ENCODE measurements around the gene LAMA2.
A peak's percentile ranks its signal among the peaks of the same experiment; 100 is the strongest.

LAMA2 gene

DNA sequence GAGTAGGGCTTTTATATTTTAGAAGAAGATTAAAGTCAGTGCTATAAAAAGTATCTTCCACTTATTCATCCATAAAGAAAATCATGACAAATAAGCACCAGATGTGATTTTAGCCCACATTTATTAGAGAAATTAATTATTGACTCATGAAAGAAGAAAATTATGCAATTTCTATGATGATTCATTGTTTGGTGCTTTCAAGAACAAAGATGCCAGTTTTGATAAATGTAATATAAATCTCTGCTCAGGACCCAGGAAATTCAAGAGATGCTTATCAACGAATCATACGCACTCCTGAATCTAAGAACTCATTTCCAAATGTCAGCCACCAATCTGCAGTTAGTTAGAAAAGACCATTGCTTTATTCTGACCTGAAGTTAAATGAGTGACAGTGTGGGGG lies 615.6 kb downstream of the LAMA2 start:
- no peak for DNase-seq (ENCODE audit: low spot score)
- in situ Hi-C loops (cut with MboI; ENCODE audit: low sequenced_read_pairs, unreplicated experiment), result no loop called here
- TF ChIP-seq, protein P1, sequence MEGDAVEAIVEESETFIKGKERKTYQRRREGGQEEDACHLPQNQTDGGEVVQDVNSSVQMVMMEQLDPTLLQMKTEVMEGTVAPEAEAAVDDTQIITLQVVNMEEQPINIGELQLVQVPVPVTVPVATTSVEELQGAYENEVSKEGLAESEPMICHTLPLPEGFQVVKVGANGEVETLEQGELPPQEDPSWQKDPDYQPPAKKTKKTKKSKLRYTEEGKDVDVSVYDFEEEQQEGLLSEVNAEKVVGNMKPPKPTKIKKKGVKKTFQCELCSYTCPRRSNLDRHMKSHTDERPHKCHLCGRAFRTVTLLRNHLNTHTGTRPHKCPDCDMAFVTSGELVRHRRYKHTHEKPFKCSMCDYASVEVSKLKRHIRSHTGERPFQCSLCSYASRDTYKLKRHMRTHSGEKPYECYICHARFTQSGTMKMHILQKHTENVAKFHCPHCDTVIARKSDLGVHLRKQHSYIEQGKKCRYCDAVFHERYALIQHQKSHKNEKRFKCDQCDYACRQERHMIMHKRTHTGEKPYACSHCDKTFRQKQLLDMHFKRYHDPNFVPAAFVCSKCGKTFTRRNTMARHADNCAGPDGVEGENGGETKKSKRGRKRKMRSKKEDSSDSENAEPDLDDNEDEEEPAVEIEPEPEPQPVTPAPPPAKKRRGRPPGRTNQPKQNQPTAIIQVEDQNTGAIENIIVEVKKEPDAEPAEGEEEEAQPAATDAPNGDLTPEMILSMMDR (IDR thresholded peaks at IDR 0.05; ENCODE audit: borderline replicate concordance, control extremely low read depth, extremely low read depth, insufficient read depth, missing control alignments), result no peak

DNA sequence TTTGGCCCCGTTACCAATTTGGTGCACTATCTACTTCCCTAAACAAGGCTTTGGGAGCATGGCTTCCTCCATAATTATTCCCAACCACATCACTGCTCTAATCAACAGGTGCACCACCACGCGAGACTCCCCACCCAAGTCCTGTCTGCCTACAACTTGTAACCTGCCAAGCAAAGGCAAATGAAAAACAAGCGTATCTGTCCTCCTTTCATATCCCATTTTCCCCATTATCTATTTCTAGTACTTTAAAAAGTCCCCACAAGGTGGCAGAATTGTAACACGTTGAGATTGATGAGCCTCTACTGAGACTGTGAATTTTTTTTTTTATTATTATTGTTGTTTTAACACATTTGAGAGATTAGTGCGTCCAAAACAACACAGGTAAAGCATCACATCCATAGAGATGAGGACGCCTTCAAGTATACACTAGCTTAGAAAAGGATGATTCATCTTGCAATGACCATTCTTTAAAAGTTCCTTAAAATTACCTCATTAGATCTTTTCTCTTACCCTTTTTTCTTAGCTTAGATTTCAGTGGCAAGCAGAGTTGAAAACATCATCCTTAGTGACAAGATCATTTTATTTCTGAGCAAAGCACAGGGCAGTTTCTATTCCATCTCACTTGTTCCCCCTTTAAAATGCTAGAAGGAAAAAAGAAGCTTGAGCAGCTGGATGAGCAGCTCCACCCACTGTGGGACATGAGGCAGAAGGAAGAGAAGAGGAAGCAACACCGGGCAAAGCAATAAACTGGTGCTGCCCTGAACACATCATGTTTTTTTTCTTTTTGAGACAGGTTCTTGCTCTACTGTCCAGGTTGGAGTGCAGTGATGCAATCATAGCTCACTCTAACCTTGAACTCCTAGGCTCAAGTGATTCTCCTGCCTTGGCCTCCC lies 616.3 kb downstream of the LAMA2 start:
- peak; percentile 26 for DNase-seq (ENCODE audit: low spot score)
- in situ Hi-C loops (cut with MboI; ENCODE audit: low sequenced_read_pairs, unreplicated experiment), result no loop called here
- TF ChIP-seq, protein P1 (IDR thresholded peaks at IDR 0.05; ENCODE audit: borderline replicate concordance, control extremely low read depth, extremely low read depth, insufficient read depth, missing control alignments), result peak; percentile 8

DNA sequence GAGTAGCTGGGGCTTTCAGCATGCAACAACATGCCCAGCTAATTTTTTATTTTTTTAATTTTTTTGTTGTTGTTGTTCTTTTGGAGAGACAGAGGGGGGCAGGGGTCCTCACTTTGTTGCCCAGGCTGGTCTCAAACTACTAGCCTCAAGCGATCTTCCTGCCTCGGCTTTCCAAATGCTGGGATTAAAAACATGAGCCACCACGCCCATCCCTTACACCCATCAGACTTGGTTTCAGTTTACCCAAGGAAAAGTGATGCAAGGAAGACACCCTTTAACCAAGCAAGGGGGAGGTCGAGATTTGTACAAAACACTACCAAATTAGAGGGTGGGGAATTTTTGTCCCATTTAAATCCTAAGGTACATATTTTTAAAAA lies 616.9 kb downstream of the LAMA2 start:
- DNase-seq (ENCODE audit: low spot score), result no peak
- TF ChIP-seq, protein P1 (IDR thresholded peaks at IDR 0.05; ENCODE audit: borderline replicate concordance, control extremely low read depth, extremely low read depth, insufficient read depth, missing control alignments), result no peak
- in situ Hi-C loops (cut with MboI; ENCODE audit: low sequenced_read_pairs, unreplicated experiment), result loop anchor here (10.0 kb wide), 1 partner anchor 245 kb away; no protein-coding TSS in a partner anchor

DNA sequence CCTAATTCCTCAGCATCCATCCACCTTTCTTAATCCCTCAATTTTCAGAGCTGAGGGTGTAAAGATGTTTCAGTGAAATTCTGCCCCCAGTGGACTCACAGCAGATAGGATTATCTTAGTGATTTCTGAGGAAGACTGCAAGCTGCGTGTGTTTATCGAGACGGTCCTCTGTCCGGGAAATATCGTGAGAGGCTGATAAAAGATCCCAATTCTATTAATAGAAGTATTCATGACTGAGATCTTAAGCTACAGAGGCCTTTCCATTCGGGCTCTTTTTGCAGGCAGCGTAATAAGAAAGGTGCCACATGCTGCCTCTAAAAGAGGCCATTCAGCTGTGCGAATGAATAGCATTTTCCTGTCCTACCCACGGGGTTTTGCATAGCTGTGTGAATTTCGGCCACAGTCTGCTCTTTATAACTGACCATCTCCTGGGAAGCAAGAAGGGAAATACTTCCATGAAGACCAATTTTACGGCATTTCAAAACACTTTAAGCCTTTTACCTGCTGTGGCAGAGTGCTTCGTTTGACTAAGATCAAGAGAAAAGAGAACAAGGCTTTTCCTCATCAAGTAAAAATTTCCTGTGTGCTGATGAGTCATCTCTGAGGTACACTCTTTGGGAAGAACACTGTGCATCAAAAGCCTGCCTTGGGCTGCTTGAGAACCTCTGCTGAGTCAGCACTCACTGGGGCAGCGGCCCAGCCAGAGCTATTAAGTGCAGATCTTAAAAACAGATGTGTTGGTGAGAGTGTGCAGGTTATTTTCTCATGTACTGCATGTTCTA lies 618.2 kb downstream of the LAMA2 start:
- TF ChIP-seq, protein P1 (IDR thresholded peaks at IDR 0.05; ENCODE audit: borderline replicate concordance, control extremely low read depth, extremely low read depth, insufficient read depth, missing control alignments), result peak; percentile 28
- in situ Hi-C loops (cut with MboI; ENCODE audit: low sequenced_read_pairs, unreplicated experiment), result loop anchor here (10.0 kb wide), 1 partner anchor 244 kb away; no protein-coding TSS in a partner anchor
- DNase-seq (ENCODE audit: low spot score), result no peak

DNA sequence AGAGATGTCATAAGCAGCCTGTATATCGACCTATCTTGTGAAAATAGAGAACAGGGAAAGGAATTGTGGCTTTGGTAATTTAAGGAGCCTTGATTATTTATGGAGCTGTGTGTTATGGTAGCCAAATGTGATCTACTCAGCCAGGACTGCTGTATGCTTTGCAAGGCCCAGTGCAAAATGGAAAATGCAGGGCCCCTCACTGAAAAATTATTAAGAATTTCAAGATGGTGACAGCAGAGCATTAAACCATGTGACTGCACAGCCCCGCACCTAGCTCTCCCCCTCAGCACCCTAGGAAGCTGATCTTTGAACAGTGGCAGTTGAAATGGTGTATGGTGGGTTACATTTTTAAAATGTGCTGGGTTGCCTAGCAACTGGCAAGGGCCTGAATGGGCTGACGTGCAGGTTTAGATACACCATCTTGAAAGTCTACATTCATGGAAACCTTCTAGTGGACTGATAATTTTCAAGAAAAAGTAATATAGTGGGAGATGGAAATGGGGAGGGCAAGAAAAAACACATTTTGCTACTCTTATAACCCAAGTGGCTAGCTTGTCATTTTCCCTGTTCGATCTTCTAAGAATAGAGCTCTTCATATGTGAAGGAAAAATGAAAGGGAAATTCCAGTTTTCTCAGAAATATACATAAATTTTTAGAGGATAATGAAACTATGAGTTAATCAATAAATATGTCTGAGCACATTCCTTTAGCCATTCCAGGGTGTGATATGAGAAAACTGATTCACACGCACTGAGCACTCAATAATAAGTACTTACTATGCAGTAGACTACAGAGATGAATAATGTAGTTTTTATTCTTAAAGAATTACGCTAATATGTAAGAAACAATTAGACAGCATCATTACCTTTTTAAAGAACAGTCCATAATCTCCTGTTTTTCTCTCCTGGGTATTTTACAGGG lies 619.1 kb downstream of the LAMA2 start:
- DNase-seq (ENCODE audit: low spot score), result no peak
- TF ChIP-seq, protein P1 (IDR thresholded peaks at IDR 0.05; ENCODE audit: borderline replicate concordance, control extremely low read depth, extremely low read depth, insufficient read depth, missing control alignments), result no peak
- in situ Hi-C loops (cut with MboI; ENCODE audit: low sequenced_read_pairs, unreplicated experiment), result loop anchor here (10.0 kb wide), 1 partner anchor 243 kb away; no protein-coding TSS in a partner anchor

Data from GM13976 (cell line).